NAMALWA (cell line): Measurements from ENCODE around the gene TIFAB.

Source experiments
- DNase-seq: peaks from one replicate; pipeline ENCODE4 v3.0.0-alpha.2; 2015; ENCODE audit warnings: low spot score

Gene TIFAB

DNA sequence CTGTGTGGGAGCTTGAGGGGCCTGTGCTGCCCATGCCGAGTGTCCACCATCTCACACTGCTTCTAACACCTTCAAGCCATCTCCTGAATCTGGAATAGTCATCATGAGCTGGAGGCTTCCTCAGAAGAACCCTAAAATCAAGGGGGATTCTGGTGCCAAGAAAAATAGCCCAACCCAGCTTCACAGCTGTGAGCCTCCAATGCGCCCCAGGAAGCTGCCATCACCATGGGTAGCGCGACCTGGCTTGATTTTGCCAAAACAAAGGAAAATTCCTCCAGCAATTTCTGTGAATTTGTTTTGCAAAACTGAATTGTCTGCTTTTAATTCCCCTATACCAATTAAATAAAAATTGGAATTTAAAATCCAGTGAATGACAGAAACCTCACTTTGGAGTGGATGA, 6.2 kb upstream of the TIFAB start:
- DNase-seq: no peak

GRCh38 chr5:135457424-135458071, 5.4 kb upstream of the TIFAB start:
- peak; percentile 74 for DNase-seq

DNA sequence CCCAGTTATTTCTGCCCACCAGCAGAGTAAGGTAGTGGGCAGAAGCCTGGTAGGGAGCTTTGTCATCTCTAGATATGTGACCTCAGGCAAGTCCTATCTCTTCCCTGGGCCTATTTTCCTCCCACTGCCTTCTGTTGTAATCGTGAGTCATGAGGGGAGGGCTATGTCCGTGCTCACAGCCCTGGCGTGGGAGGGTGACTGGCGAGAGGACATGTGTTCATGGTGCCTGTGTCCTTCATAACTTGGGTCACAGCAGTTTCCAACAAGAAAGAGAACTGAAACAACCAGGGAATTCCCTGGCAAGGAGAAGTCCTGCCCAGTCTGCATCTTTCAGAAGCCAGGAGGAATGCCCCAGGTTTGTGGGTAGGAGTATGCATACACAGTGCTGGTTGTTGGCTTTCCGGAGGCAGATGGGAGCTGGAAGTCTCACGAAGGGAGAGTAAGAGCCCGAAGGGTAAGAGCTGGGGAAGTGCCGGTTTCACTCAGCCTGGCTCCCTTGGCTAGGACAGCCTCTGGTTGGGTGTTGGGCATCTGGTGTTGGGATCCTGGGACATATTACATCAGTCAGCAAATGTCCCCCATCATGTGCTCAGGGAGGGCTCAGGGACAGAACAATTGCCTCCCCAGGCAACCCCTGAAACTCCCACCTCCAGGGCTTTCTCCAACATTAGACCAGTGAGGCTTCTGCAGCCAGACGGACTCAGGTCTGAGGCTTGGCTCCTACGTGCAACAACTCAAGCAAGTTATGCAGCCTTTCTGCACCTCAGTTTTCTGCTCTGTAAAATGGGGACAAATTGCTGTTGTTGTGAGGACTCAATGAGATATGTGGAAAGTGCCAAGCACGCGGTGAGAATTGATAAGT, 4.3 kb upstream of the TIFAB start:
- no peak for DNase-seq

- no peak for DNase-seq
Observed at GRCh38 chr5:135455876-135456237, 3.7 kb upstream of the TIFAB start.

DNA sequence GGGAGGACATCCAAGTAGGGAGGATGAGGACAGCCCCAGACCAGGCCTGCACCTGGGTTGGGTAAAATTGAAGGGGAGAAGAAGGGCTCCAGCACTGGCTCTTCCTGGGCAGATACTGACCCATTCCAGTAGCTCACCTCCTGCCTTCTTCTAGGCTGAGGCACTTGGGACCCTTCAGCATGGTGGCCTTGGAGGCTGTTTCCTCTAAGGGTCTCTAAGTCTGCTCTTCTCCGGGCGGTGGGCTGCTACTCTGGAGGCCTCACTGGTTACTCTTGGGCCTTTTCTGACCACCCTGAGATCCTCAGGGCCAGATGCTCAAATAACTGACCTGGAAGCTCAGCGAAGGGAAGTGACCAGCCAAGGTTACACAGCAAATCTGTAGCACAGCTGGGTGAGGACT, 2.8 kb upstream of the TIFAB start:
- DNase-seq: no peak

GRCh38 chr5:135453613-135454012, 1.5 kb upstream of the TIFAB start:
- no peak for DNase-seq

GRCh38 chr5:135451581-135452320, 400 bp downstream of the TIFAB start:
- no peak for DNase-seq

- no peak for DNase-seq
Observed at GRCh38 chr5:135450952-135451351, 1.2 kb downstream of the TIFAB start.

DNA sequence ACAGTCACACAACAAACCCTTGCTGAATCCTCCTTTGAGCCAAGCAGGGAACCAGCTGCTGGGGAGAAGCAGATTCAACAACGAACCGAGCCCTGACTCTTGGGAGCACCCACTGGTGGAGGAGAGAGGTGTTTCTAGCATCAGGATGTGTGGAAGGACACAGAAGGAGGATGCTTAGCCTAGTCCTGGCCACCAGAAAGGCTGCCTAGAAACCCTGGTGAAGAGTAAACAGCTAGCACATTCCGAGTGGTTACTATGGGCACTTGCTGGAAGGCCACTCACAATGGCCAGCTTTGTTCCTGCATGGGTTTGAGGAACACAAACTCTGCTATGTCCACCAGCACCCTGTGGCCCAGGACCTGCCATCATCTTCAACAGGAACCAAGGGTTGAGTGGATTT, 1.8 kb downstream of the TIFAB start:
- no peak for DNase-seq

DNA sequence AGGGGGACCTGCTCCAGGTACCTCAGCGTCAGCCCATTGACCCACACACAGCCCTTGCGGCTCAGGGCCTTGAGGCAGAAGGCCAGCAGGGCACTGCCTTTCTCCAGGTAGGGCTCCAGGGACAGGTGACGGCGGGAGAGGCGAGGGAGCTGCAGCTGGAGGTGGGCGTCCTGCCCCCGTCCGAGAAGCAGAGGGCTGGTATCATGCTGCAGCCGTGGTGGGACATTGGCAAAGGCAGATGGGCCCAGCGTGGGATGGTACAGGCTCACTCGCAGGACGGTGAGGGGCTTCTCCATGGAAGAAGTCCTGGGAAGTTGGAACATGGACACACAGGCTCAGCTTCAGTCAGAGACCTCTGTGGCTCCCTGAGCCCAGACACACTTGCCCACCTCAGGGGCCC, 2.5 kb downstream of the TIFAB start:
- DNase-seq: no peak

DNA sequence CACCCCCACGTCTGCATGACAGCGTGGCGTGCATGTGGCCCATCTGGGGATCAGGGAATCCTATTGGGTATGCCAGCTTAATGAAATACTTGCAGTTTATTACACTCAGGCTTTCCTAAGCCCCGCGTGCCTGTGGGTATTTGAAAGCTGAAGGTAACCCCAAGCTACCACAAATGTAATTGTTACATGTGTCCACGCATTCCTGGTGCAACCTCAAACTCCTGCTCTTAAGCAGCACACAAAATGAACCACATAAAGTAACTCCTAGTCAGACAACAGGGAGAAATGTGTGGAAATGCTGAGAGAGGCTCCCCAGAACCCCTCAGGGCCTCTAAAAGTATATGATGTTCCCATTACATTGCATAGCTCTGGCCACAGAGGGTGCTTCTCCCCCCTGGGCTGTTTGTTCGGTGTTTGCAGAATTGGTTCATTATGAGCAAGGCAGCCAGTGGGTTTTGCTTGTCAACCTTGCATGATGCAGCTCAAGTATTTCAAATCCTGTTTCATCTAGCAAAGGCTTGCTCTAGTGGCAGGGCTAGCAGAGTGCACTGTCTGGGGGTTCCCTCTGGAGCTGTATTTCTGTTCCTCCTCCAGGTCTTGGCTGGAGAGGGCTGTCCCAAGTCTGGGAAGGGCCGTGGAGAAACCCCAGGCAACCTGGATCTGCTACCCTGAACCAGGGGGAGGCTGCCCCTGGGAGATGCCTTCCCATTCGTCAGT, 3.2 kb downstream of the TIFAB start:
- DNase-seq: no peak

- DNase-seq: no peak
Observed at GRCh38 chr5:135448071-135448739, 3.9 kb downstream of the TIFAB start.

GRCh38 chr5:135447298-135447929, 4.7 kb downstream of the TIFAB start, which contains the start of gene DCANP1:
Gene DCANP1 (minus strand): TSS chr5:135447348. CDS start chr5:135447108, 240 bp downstream.
- DNase-seq: no peak

DNA sequence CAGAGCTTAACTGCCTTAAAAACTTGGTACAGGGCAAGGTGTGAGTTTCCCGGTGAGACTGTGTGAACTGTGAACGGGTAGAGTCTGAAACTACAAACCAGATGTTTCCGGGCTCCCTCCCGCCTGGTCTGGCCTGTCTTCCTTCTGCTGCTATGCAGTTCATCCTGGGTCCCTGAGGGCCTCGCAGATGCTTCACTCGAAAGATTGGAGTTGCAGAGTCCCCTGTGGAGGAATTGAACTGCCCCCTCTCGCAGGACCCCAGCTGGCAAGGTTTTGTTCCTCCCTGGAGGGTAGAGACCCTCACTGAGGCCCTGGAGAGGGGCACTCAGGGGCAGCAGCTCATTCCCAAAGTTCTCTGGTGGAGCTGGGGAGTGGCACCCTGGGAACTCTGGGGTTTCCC, 5.5 kb downstream of the TIFAB start:
- no peak for DNase-seq

- no peak for DNase-seq
Observed at GRCh38 chr5:135446206-135446605, 5.9 kb downstream of the TIFAB start.

- no peak for DNase-seq
Observed at GRCh38 chr5:135445306-135445985, 6.7 kb downstream of the TIFAB start.

GRCh38 chr5:135444881-135445280, 7.3 kb downstream of the TIFAB start:
- no peak for DNase-seq

DNA sequence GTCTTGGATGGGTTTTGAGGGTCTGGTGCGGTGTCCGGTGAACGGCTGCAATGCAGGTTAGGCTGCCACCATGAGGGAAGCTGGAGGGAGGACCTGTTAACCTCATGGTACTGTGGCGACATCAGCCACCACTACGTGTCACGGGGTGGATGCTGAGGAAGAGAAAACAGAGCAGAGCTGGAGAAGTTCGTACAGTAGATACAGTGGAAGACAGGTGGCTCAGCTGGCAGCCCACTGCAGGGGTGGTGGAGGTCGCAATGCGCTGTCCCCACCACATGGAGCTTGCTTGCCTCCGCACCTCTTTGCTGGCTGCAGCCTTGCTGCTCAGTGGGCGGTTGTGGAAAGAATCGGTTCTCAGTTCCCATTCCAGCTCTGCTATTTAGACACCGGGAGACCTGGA, 7.8 kb downstream of the TIFAB start:
- DNase-seq: no peak

- DNase-seq: no peak
Observed at GRCh38 chr5:135443161-135443960, 8.8 kb downstream of the TIFAB start.
